Activated CD8-positive, alpha-beta memory T cell treated with anti-CD3 and anti-CD28 coated beads, Interleukin-2, amount 50 U/mL, for 48 hours (primary cell): ENCODE measurements around the gene LAMA5.

Source experiments
- DNase-seq: peaks from one replicate; pipeline ENCODE4 v3.0.0-alpha.2; 2020

The LAMA5 gene

GRCh38 chr20:62345681-62346370, 21.3 kb downstream of the LAMA5 start:
- DNase-seq: no peak

DNA sequence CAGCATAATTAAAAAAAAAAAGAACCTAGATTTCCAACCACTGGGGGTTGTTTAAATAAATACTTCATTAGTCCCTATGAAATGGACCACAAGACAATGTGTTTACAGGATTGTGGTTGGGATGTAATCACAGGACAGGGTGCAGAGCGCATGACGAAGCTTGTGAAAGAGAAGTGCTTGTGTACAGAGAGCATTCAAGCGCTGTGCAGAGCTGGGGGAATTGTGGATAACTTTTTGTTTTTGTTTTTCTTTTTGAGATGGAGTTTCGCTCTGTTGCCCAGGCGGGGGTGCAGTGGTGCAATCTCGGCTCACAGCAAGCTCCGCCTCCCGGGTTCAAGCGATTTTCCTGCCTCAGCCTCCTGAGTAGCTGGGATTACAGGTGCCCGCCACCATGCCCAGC, 22.3 kb downstream of the LAMA5 start:
- DNase-seq: no peak

DNA sequence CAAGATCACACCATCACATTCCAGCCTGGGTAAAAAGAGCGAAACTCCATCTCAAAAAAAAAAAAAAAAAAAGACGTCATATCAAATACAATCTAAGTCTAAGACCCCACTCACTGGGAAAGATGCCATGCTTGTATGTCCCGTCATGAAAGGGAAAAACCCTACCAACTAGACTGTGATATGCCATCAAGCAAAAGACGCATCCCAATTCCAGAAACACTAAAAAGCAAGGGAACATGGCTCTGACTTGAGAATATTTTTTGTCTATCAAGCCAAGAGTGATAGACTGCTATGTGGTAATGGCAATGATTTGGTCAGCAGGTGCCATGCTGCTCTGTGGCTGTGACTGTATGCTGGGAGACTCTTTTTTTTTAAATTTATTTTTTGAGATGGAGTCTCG, 23.0 kb downstream of the LAMA5 start:
- no peak for DNase-seq

DNA sequence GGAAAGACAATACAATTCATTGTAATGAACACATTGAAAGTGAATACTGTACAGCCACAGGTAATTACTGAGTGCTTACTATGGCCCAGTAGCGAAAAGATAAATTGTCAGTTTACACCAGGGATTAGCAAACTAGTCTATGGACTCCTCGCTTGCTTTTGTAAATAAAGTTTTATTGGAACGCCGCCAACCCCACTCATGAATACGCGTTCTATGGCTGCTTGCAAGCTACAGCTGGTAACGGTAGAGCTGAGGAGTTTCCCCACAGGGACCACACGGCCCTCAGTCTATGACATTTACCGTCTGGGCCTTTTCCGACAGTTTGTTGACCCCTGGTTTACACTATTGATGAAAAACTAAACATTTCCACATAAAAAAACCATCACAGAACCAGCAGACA, 24.2 kb downstream of the LAMA5 start:
- no peak for DNase-seq

DNA sequence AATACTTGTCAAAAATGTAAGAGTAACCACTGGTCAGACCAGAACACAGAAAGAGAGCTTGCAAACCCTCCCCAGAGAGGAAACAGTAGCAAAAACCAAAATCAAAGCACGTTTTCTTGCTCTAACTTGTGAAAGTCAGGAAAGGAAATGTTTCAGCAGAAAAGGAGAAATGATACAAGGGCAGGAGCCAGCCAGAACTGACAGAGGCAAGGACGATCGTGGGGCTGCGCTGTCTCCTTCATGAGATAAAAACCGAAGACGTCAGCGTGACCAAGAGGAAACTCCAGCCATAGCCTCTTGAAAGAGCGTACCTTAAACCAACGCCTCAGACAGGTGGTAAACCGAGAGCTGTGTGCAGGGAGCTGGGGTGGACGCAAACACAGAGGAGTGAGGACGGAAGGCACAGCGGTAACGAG, 27.5 kb downstream of the LAMA5 start:
- no peak for DNase-seq

DNA sequence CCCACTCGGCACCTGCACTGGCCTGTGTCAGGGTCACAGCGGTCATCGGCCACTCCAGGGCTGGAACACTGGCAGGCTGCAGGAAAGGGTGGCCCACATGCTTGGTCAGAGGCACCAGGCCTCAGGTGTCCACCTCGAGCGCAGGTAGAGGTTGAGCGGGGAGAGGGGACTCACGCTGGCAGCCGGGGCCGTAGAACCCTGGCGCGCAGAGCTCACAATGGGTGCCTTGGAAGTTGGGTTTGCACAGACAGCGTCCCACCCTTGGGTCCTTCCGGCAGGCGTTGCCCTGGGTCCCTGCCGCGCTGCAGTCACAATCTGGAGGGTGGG, 28.9 kb downstream of the LAMA5 start:
- no peak for DNase-seq

DNA sequence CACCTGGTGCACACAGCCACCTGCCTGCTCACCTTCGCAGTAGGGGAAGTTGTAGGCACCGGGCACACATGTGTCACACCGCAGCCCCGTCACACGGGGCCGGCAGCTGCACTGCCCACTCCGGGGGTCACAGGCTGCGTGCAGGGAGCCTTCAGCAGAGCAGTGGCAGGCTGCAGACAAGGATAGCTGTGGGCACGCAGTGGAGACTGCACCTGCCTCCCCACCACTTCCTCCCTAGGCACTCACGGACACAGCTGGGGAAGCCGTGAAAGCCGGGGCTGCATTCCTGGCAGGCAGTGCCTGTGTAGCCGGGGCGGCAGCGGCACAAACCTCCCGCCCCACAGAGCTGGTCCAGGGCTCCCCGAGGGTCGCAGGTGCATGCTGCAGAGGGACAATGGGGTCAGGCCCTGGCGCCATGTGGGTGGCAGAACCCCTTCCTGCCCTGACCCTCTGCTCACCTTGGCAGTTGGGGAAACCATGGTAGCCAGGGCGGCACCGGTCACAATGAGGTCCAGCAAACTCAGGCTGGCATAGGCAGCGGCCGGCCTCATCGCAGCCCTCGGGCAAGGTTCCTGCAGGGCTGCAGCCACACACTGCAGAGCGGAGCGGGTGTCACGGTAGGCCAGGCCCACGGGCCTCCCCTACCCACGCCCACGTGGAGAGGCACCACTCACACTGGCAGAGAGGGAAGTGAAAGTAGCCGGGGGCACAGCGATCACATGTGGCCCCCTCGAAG, 29.4 kb downstream of the LAMA5 start:
- DNase-seq: no peak

GRCh38 chr20:62336775-62337557, 30.1 kb downstream of the LAMA5 start:
- no peak for DNase-seq

DNA sequence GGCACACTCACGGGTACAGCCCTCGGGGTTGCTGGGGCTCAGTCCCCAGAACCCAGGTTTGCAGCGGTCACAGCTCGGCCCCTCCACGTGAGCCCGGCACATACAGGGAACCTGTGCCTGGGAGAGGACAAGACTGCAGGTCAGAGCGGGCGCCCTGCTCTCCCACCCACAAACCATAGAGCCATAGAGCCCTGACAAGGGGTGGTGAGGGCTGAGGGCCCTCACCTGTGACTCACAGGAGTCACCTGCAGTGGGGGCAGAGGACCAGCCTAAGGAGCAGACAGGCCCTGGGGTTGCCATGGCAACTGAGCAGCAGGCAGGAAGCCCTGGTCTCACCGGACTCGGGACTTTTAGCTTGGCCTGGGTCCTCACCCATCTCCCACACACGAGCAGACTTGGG, 30.8 kb downstream of the LAMA5 start:
- no peak for DNase-seq

GRCh38 chr20:62335532-62335931, 31.6 kb downstream of the LAMA5 start:
- DNase-seq: no peak

- DNase-seq: no peak
These were observed 32.2 kb downstream of the LAMA5 start for GRCh38 chr20:62334881-62335280.

DNA sequence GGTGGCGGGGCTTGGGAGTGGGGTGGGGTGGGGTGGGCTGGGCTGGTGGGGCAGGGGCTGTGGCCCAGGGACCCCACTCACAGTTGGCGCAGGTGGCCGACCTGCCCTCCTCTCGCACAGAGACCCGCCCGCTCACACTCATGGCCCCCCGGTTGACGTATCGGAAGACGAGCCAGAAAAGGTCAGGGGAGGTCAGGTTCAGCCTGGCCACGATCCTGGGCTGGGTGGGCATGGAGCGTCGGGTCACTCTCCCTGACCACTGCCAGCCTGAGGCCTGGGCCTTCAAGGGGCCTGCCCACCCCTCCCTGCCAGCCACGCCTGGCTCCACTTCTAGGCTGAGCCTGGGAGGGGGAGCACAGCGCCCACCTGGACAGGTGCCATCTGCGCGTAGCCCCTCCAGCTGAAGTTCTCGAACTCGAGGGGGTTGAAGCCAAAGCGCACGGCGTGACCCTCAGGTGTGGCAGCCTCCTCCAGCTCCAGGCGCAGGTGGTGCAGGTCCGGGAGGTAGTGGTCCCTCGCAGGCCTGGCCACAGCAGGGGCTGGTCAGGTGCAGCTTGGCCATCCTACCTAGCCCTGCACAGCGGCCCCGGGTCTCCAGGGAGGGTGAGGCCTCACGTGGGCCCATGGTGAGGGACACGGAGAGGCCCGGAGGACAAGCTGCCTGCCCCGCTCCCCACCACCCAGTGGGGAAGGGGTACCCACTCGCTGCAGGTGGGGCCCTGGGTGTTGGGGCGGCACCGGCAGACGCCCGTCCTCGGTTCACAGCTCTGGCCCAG, 33.1 kb downstream of the LAMA5 start:
- DNase-seq: no peak

DNA sequence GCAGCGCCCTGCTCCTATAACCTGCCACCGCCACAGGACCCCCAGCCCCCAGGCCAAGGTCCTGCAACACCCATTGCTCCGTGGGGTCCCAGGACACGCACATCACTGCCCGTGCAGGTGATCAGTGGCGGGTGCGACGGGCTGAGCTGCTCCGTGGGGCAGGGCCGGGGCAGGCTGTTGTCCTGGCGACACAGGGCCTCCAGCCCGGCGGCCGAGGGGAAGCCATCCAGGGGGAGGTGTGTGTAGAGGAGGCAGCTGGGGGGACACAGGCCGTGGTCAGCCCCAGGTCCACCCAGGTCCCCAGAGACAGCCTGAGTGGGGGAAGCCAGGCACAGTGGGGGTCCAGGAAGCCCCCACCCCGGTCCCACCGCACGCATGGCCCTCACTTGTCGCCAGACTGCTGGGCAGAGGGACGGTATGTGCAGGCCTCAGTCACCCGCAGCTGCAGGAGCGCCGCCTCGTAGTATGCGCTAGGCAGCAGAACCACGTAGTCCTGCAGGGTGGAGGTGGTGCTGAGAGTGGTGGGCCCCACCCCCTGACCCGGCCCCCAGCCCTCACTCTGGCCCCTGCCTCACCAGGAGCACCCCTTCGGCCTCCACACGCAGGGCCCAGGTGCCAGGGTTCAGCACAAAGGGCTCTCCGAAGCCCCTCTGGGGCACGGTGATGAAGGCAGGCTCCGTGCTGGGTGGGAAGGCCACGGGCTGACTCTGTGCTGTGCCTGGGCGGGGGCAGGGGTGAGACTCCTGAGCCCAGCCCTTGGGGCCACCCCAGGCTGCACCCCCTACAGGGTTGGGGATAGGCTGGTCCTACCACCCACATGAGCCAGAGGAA, 33.9 kb downstream of the LAMA5 start:
- no peak for DNase-seq

DNA sequence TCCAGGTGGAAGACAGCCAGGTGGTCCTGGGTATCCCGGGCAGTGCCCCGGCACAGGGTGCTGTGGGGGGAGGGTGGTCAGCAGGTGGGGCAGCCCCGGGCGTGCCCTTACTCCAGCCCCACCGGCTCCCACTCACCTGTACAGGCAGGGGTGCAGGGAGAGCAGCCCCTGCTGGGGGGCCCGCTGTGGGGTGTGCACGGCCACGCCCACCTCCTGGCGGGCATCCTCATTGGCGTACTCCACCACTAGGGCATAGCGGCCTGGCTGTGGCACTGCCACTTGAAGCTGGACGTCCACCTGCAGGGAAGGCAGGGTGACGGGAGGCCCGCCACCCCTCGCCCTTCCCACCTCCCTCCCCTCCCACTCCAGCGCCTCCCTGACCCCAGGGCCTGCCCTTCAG, 34.7 kb downstream of the LAMA5 start:
- DNase-seq: no peak

DNA sequence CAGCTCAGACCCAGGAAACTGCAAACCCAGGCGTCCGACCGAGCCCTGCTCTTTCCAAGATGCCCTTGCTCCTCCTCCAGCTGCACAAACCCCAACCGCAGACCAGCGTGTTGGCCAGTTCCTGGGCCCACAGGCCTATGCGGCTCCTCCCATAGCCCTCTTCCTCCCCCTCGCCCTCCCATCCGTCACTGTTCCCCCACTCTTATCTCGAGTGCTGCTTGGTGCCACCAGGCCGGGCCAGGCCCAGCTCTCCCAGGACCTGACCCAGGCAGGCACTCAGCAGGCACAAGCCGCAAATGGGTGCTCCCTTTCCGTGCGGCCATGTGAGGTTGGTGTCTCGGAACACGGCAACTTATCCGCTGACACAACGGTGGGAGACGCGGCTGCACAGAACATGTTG, 35.8 kb downstream of the LAMA5 start:
- DNase-seq: no peak

GRCh38 chr20:62330576-62331317, 36.4 kb downstream of the LAMA5 start:
- no peak for DNase-seq

DNA sequence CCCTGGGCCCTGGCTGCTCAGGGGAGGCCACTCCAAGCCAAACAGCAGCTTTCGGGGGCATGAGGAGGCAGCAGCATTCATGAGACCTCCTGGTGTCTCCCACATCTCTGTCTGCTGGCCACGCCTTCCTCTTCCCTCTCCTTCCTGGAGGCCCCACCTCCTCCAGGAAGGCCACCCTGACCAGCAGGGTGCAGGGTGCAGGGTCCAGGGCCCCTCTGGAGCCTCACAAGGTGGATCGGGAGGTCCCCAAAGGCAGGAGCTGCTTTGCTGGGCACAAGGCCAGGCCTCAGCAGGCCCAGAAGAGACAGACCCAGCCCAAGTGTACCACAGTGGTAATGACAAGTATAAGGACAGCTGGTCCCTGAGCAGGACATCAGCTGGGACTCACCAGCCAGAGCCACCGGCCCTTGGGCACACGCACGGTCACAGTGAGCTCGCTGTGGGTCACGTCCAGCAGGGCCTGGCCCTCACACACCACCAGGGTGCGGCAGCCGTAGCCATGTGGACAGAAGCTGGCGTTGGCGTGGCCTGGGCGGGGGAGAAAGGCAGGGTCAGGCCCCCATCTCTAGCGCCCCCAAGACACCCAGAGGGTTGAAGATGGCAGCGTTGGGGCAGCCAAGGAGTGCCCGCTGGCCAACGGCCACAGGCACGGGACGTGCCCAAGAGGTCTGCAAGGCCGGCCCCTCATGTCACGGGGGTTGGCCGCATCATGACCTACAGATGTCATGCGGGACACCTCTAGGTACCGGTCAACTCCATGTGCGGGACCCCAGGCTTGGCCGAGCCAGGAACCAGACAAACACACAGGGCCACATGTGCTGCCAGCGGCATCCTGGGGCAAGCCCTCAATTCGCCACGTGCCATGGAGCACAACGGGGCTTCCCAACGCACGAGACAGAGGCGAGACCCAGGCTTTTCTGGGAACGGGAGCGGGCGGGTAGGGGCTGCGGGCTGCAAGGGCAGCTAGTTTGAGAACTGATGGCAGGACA, 37.4 kb downstream of the LAMA5 start:
- no peak for DNase-seq

DNA sequence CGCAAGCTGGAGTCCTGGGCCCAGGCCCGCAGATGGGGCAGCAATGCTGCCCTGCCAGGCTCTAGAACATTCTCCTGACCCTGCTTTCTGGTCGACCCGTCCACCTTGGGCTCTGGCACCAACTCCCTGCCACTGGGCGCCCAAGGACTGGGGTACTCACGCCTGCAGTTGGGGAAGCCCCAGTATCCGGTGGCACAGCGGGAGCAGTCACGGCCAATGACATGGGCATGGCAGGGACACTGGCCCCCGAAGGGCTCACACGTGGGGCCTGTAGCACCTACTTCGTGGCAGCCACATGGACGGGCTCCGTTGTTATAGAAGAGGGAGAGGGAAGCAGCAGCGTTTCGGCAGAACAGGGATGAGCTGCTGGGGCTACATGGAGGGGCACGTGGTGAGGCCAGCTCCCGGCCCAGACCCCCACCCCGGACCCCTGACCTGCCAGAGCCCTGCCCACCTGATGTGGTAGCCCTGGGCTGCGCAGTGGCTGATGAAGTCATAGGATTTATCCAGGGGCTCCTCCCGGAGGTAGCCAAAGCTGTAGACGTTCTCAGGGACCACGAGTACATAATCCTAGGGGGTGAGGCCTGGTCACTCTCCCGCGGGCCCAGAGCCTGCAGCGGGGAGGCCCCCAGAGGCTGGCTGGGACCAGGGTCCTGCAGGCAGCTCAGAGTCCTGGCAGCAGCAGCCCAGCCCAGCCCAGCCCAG, 38.3 kb downstream of the LAMA5 start:
- DNase-seq: no peak

GRCh38 chr20:62327726-62328495, 39.2 kb downstream of the LAMA5 start:
- DNase-seq: no peak
